Cardiac muscle cell (in vitro differentiated cells and primary cell): ENCODE results near the gene TAOK2. TPM values are rescaled to one million over a fixed set of nuclear protein-coding genes. Genes with fewer than 3 reads are reported as not detected.

ENCODE experiments used
- DNase-seq, 2 donors: peaks; one replicate each; pipeline versions ENCODE4 v3.0.0 to v3.0.0-alpha.2; 2010 to 2017; ENCODE audit warnings: low read depth in 1 of 2, low spot score in 1 of 2
- H3K27ac ChIP-seq: fragments of 200-600 bp; sonication (generic); 2 replicates; pipeline ENCODE4 v1.5.1; 2016
- H3K27me3 ChIP-seq: fragments of 200-600 bp; sonication (generic); 2 replicates; pipeline ENCODE4 v1.6.0; 2016; ENCODE audit warnings: control low read depth
- H3K36me3 ChIP-seq: fragments of 200-600 bp; sonication (generic); 2 replicates; pipeline ENCODE4 v1.5.1; 2016; ENCODE audit warnings: control low read depth
- H3K4me1 ChIP-seq: fragments of 200-600 bp; sonication (generic); 2 replicates; pipeline ENCODE4 v1.8.1; 2017; ENCODE audit warnings: low read depth, mild to moderate bottlenecking, mixed run types
- H3K4me3 ChIP-seq: fragments of 200-600 bp; sonication (generic); 2 replicates; pipeline ENCODE4 v1.5.1; 2016; ENCODE audit warnings: mild to moderate bottlenecking
- H3K9me3 ChIP-seq: fragments of 200-600 bp; sonication (generic); 2 replicates; pipeline ENCODE4 v1.5.1; 2017; ENCODE audit warnings: low read depth, mild to moderate bottlenecking, control low read depth
- CTCF ChIP-seq: IDR thresholded peaks from 2 replicates; pipeline ENCODE4 v1.5.1; 2012; ENCODE audit warnings: low read depth, mild to moderate bottlenecking, low read length
- polyA plus RNA-seq: library from polyadenylated mRNA; unstranded; fragments of >200 nt; fragmentation: Nextera tagmentation; extraction: Ambion mirVana; gene quantifications from 2 replicates; pipeline ENCODE4 v1.2.1, GENCODE V29; 2016
- total RNA-seq: library from RNA; depleted of rRNA; stranded (reverse); fragments of >200 nt; gene quantifications from 2 replicates; pipeline ENCODE4 v1.2.3, GENCODE V29; 2016

The TAOK2 gene
- total RNA-seq (69.4 and 70.9 TPM in 2 replicates), polyA plus RNA-seq (25.8 and 36.2 TPM in 2 replicates)

GRCh38 chr16:29973384-29974246 lies at the start of gene TAOK2:
TSS of gene TAOK2 (plus strand) at chr16:29973868. CDS start at chr16:29977773, 3,905 bp downstream.
- no peak for TF ChIP-seq CTCF
- H3K27me3 ChIP-seq: no peaks in the 10 kb centered on the region
- no peaks in the 10 kb centered on the region for H3K9me3 ChIP-seq
- peak; percentile 99 to 100 for DNase-seq
- peaks cover 5% of the 10 kb centered on the region for H3K36me3 ChIP-seq
- H3K4me1 ChIP-seq: peaks cover 17% of the 10 kb centered on the region
- peak within 1 kb of the TSS; percentile 69 for H3K27ac ChIP-seq
- H3K4me3 ChIP-seq: peak within 1 kb of the TSS; percentile 64

GRCh38 chr16:29925105-29925756 lies 48.4 kb upstream of the TAOK2 start:
- H3K27ac ChIP-seq: peak overlapping the region; percentile 71
- no peaks in the 10 kb centered on the region for H3K36me3 ChIP-seq
- no peaks in the 10 kb centered on the region for H3K27me3 ChIP-seq
- DNase-seq: no peak
- peak overlapping the region; percentile 76 for H3K4me3 ChIP-seq
- no peak for TF ChIP-seq CTCF
- no peaks in the 10 kb centered on the region for H3K9me3 ChIP-seq
- peaks cover 13% of the 10 kb centered on the region for H3K4me1 ChIP-seq

- no peaks in the 10 kb centered on the region for H3K36me3 ChIP-seq
- H3K27ac ChIP-seq: peak within 1 kb of the TSS; percentile 94
- peak; percentile 85 to 93 for DNase-seq
- TF ChIP-seq CTCF: no peak
- H3K4me1 ChIP-seq: peaks cover 13% of the 10 kb centered on the region
- peak within 1 kb of the TSS; percentile 76 for H3K4me3 ChIP-seq
- H3K9me3 ChIP-seq: no peaks in the 10 kb centered on the region
- no peaks in the 10 kb centered on the region for H3K27me3 ChIP-seq
These were observed 47.6 kb upstream of the TAOK2 start, which contains the start of gene KCTD13 for GRCh38 chr16:29925781-29926710. TSS of gene KCTD13 (minus strand) at chr16:29926226. CDS start at chr16:29926033, 193 bp downstream.

GRCh38 chr16:29926711-29927052 lies 47.0 kb upstream of the TAOK2 start:
- peak overlapping the region; percentile 94 for H3K27ac ChIP-seq
- H3K4me3 ChIP-seq: peak overlapping the region; percentile 76
- no peaks in the 10 kb centered on the region for H3K9me3 ChIP-seq
- no peak for DNase-seq
- no peaks in the 10 kb centered on the region for H3K36me3 ChIP-seq
- H3K4me1 ChIP-seq: peaks cover 13% of the 10 kb centered on the region
- no peaks in the 10 kb centered on the region for H3K27me3 ChIP-seq
- no peak for TF ChIP-seq CTCF
